OCI-LY3 (cell line): ENCODE data around the gene MYF5.

Source experiments
- H2AFZ ChIP-seq: fragments of 200-600, 300-600 bp; shearing (Covaris generic); 2 replicates; pipeline ENCODE4 v1.6.0; 2014; ENCODE audit warnings: antibody characterized with exemption, low read depth, low read length
- H3K27ac ChIP-seq: fragments of 200-600, 300-600 bp; sonication (generic); 2 replicates; pipeline ENCODE4 v1.5.1; 2014; ENCODE audit warnings: mild to moderate bottlenecking, low read length, moderate library complexity, mixed read lengths
- H3K27me3 ChIP-seq: fragments of 200-600, 300-600 bp; sonication (generic); 2 replicates; pipeline ENCODE4 v1.6.1; 2014; ENCODE audit warnings: low read depth, low read length, mixed read lengths
- H3K36me3 ChIP-seq: fragments of 200-600, 300-600 bp; sonication (generic); replicated peaks from 2 replicates; pipeline ENCODE3; 2014; ENCODE audit warnings: low read depth, low read length, mixed read lengths
- H3K4me1 ChIP-seq: fragments of 300-600, 200-600 bp; sonication (generic); 2 replicates; pipeline ENCODE4 v1.6.1; 2014; ENCODE audit warnings: low read length, mixed read lengths
- H3K4me2 ChIP-seq: fragments of 200-600, 300-600 bp; sonication (generic); 2 replicates; pipeline ENCODE4 v1.6.1; 2014; ENCODE audit warnings: low read length, mixed read lengths
- H3K4me3 ChIP-seq: fragments of 300-600, 200-600 bp; sonication (generic); 2 replicates; pipeline ENCODE4 v1.5.1; 2014; ENCODE audit warnings: antibody characterized with exemption, mild to moderate bottlenecking, low read length, moderate library complexity
- H3K79me2 ChIP-seq: fragments of 300-600, 200-600 bp; shearing (Covaris generic); 2 replicates; pipeline ENCODE4 v1.6.1; 2014; ENCODE audit warnings: mild to moderate bottlenecking, low read length, mixed read lengths
- H3K9ac ChIP-seq: fragments of 300-600, 200-600 bp; shearing (Covaris generic); 2 replicates; pipeline ENCODE4 v1.6.0; 2014; ENCODE audit warnings: mild to moderate bottlenecking, low read length, moderate library complexity
- H3K9me3 ChIP-seq: fragments of 200-600, 300-600 bp; shearing (Covaris generic); 2 replicates; pipeline ENCODE4 v1.6.1; 2014; ENCODE audit warnings: low read length, mixed read lengths; ENCODE audit not compliant: insufficient read depth
- H4K20me1 ChIP-seq: fragments of 200-600, 300-600 bp; sonication (generic); 2 replicates; pipeline ENCODE4 v1.6.1; 2016; ENCODE audit warnings: low read length, mixed read lengths; ENCODE audit not compliant: insufficient read depth
- CTCF ChIP-seq: fragments of 200-600, 300-600 bp; sonication (generic); IDR thresholded peaks from 2 replicates; pipeline ENCODE4 v1.5.1; 2014; ENCODE audit warnings: antibody characterized with exemption, low read length, low read depth
- EZH2phosphoT487 ChIP-seq: fragments of 200-600 bp; shearing (Covaris generic); IDR thresholded peaks from 2 replicates; pipeline ENCODE4 v1.6.1; 2018; ENCODE audit warnings: antibody characterized with exemption, mixed run types, low read depth

The MYF5 gene

DNA sequence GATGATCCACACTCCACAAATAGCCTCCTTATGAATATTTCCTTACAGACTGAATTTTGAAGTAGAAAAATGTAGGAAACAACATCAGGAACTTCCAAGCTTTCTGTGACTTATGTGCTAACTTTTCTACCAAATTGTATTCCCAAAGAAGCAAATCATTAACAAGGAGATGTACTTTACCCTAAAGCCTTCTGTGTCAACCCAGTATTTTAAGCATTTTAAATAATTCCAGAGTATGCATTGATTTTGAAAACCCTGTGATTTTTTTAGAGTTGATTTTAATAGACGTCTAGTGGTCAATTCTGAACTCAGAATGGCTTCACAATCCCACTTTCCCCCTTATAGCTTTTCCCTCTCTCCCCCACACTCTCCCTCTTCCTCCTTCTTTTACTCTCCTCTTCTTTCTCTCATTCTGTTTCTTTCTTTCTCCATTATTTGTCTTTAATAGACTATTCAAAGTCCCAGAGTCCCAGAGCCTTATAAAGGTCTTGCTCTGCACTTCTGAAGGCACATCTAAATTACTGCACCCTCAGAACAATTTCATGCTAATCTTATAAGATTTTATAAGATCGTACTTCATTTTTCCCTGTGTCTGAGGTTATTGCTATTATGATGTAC is 19.3 kb upstream of the MYF5 start:
- H4K20me1 ChIP-seq, result no peaks in the 10 kb centered on the region
- H3K27me3 ChIP-seq, result no peaks in the 10 kb centered on the region
- no peak overlapping the region for H3K4me3 ChIP-seq
- H3K27ac ChIP-seq, result no peak overlapping the region
- no peaks in the 10 kb centered on the region for H3K9me3 ChIP-seq
- H3K4me1 ChIP-seq, result peaks cover 7% of the 10 kb centered on the region
- no peaks in the 10 kb centered on the region for H3K79me2 ChIP-seq
- no peak overlapping the region for H3K4me2 ChIP-seq
- H2AFZ ChIP-seq, result no peak overlapping the region
- H3K9ac ChIP-seq, result no peak overlapping the region
- no peak for TF ChIP-seq EZH2phosphoT487
- TF ChIP-seq CTCF, result no peak
- H3K36me3 ChIP-seq, result no peaks in the 10 kb centered on the region

DNA sequence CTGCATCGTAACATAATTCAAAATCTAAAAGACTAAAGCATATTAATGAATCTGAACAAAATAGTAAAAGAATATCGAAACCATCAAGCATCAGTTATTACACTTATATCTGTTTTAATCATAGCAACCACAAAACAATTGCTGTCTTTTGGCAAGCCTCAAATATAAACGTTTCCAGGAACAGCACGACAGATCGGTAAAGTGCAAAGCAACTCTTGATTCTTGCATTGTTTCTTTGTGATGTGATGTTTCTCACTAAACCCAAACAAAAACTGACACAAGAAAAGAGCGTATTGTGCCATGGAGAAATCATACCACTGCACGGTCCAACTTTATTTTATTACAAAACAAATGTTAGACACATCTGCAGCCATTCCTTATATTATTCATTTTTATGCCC is 18.5 kb upstream of the MYF5 start:
- H3K27ac ChIP-seq, result no peak overlapping the region
- no peaks in the 10 kb centered on the region for H3K9me3 ChIP-seq
- H2AFZ ChIP-seq, result no peak overlapping the region
- H4K20me1 ChIP-seq, result no peaks in the 10 kb centered on the region
- H3K79me2 ChIP-seq, result no peaks in the 10 kb centered on the region
- H3K4me3 ChIP-seq, result no peak overlapping the region
- H3K4me2 ChIP-seq, result no peak overlapping the region
- TF ChIP-seq EZH2phosphoT487 (no peak), CTCF (no peak)
- H3K4me1 ChIP-seq, result peaks cover 11% of the 10 kb centered on the region
- H3K36me3 ChIP-seq, result no peaks in the 10 kb centered on the region
- no peak overlapping the region for H3K9ac ChIP-seq
- no peaks in the 10 kb centered on the region for H3K27me3 ChIP-seq

- no peaks in the 10 kb centered on the region for H3K9me3 ChIP-seq
- no peak overlapping the region for H3K4me2 ChIP-seq
- no peaks in the 10 kb centered on the region for H3K27me3 ChIP-seq
- H3K9ac ChIP-seq, result no peak overlapping the region
- no peaks in the 10 kb centered on the region for H3K79me2 ChIP-seq
- no peak overlapping the region for H3K27ac ChIP-seq
- TF ChIP-seq CTCF (no peak), EZH2phosphoT487 (no peak)
- peaks cover 15% of the 10 kb centered on the region for H3K4me1 ChIP-seq
- H3K4me3 ChIP-seq, result no peak overlapping the region
- H2AFZ ChIP-seq, result no peak overlapping the region
- no peaks in the 10 kb centered on the region for H3K36me3 ChIP-seq
- H4K20me1 ChIP-seq, result no peaks in the 10 kb centered on the region
Observed at GRCh38 chr12:80698847-80699542, 17.7 kb upstream of the MYF5 start.

GRCh38 chr12:80700327-80700726 is 16.4 kb upstream of the MYF5 start:
- no peak overlapping the region for H3K4me2 ChIP-seq
- no peak overlapping the region for H3K27ac ChIP-seq
- H2AFZ ChIP-seq, result no peak overlapping the region
- H3K27me3 ChIP-seq, result no peaks in the 10 kb centered on the region
- H3K4me3 ChIP-seq, result no peak overlapping the region
- no peaks in the 10 kb centered on the region for H4K20me1 ChIP-seq
- H3K36me3 ChIP-seq, result no peaks in the 10 kb centered on the region
- H3K9ac ChIP-seq, result no peak overlapping the region
- H3K9me3 ChIP-seq, result no peaks in the 10 kb centered on the region
- H3K4me1 ChIP-seq, result peaks cover 15% of the 10 kb centered on the region
- TF ChIP-seq CTCF (no peak), EZH2phosphoT487 (no peak)
- H3K79me2 ChIP-seq, result no peaks in the 10 kb centered on the region
